Measurements from ENCODE around the gene PEX10. TPM values are rescaled to one million over a fixed set of nuclear protein-coding genes. Genes with fewer than 3 reads are reported as not detected.
A peak's percentile ranks its signal among the peaks of the same experiment; 100 is the strongest.

Gene PEX10
- total and polyA plus RNA-seq, 9 donors, result 16.3 to 20.6 (median 18.5) TPM

DNA sequence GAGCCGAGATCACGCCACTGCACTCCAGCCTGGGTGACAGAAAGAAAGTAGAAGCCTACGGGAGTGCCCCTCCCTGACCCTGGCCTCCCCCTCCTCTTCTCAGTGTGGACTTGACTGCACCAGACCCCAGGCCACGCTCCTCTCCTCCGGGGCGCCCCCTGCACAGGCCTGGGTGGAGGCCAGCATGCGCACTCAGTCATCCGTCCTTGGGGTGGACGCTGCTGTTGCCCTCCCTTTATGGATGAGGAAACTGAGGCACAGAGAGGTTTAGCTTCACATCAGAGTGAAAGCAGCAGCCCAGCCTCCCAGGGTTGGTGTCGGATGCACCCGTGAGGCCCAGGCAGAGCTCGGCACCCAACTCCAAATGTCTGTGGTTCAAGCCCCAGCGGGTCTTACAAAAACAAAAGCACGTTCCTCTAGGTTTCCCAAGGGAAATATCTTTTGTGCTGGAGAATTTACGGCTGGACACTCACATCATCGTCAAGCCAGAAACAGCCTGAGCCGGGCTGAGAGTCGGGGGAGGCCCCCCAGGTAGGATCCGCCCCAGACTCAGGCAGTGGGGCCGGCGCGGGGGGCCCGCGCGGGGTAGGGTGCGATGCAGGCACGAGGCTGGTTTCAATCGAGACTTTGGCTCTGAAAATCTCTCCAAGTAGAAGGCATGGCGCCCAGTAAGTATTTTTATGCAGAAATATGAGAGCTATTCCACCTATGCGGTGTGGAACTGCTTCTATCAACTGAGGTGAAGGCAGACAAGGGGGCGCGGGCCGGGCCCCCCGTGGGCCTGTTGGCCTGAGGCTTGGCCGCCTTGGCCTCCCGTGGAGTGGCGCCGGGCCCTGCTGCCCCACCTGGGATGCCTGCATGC is 57.6 kb downstream of the PEX10 start:
- no peaks in the 10 kb centered on the region for H3K9me3 ChIP-seq (replicated peaks; ENCODE audit: control insufficient read depth, low read depth, low read length)
- H3K27ac ChIP-seq (ENCODE audit: low read length), result peak overlapping the region; percentile 3
- H3K36me3 ChIP-seq (ENCODE audit: control insufficient read depth, insufficient read depth, low read length), result no peaks in the 10 kb centered on the region
- H3K4me3 ChIP-seq (ENCODE audit: low read length), result no peak overlapping the region
- no peaks in the 10 kb centered on the region for H3K27me3 ChIP-seq (ENCODE audit: control insufficient read depth, insufficient read depth, low read length)
- WGBS (ENCODE audit: insufficient coverage), result 36% methylated on average over 34 of the region's 38 CpGs
- DNase-seq, result no peak
- peaks cover 40% of the 10 kb centered on the region for H3K4me1 ChIP-seq (ENCODE audit: control insufficient read depth, insufficient read depth, low read length)

Other genes with a start within 250 kb of the PEX10 start
- gene FAAP20, start 217.8 kb downstream of the PEX10 start, total RNA-seq, result 17.0 TPM
- gene FAAP20, start 217.8 kb downstream of the PEX10 start, polyA plus RNA-seq (ENCODE audit: insufficient read depth in 1 of 8, insufficient read length in 8 of 8, low replicate concordance in 1 of 8), result 10 to 100 TPM; 35.0 to 56.4 (median 46.2) TPM
- 16.8 TPM for gene SKI, start 184.2 kb downstream of the PEX10 start, total RNA-seq
- gene SKI, start 184.2 kb downstream of the PEX10 start, polyA plus RNA-seq (ENCODE audit: insufficient read depth in 1 of 8, insufficient read length in 8 of 8, low replicate concordance in 1 of 8), result 10 to 100 TPM; 49.7 to 83.2 (median 66.5) TPM
- 8.0 TPM for gene MORN1, start 21.0 kb downstream of the PEX10 start, total RNA-seq
- 1 to 10 TPM; 4.3 to 9.3 (median 7.1) TPM for gene MORN1, start 21.0 kb downstream of the PEX10 start, polyA plus RNA-seq (ENCODE audit: insufficient read depth in 1 of 8, insufficient read length in 8 of 8, low replicate concordance in 1 of 8)
- 57.5 TPM for gene RER1, start 20.7 kb downstream of the PEX10 start, total RNA-seq
- gene RER1, start 20.7 kb downstream of the PEX10 start, polyA plus RNA-seq (ENCODE audit: insufficient read depth in 1 of 8, insufficient read length in 8 of 8, low replicate concordance in 1 of 8), result 10 to 100 TPM; 66.7 to 86.6 (median 72.1) TPM
- gene PLCH2, start 63.7 kb upstream of the PEX10 start, total RNA-seq, result 0.35 TPM
- 1 to 10 TPM in 3 of 8 donors, under 1 TPM in 5; 0.41 to 3.4 (median 0.86) TPM for gene PLCH2, start 63.7 kb upstream of the PEX10 start, polyA plus RNA-seq (ENCODE audit: insufficient read depth in 1 of 8, insufficient read length in 8 of 8, low replicate concordance in 1 of 8)
- gene PANK4, start 114.0 kb upstream of the PEX10 start, total RNA-seq, result 19.7 TPM
- gene PANK4, start 114.0 kb upstream of the PEX10 start, polyA plus RNA-seq (ENCODE audit: insufficient read depth in 1 of 8, insufficient read length in 8 of 8, low replicate concordance in 1 of 8), result 10 to 100 TPM; 20.3 to 30.2 (median 23.7) TPM
- 0.80 TPM for gene HES5, start 117.7 kb upstream of the PEX10 start, total RNA-seq
- 1 to 10 TPM in 1 of 8 donors, under 1 TPM in 6, not detected in 1; 0.29 to 1.1 (median 0.34) TPM for gene HES5, start 117.7 kb upstream of the PEX10 start, polyA plus RNA-seq (ENCODE audit: insufficient read depth in 1 of 8, insufficient read length in 8 of 8, low replicate concordance in 1 of 8)
- 11.2 TPM for gene TNFRSF14, start 143.8 kb upstream of the PEX10 start, total RNA-seq
- gene TNFRSF14, start 143.8 kb upstream of the PEX10 start, polyA plus RNA-seq (ENCODE audit: insufficient read depth in 1 of 8, insufficient read length in 8 of 8, low replicate concordance in 1 of 8), result 10 to 100 TPM; 11.0 to 33.8 (median 15.3) TPM
- gene PRXL2B, start 174.2 kb upstream of the PEX10 start, total RNA-seq, result 8.9 TPM
- gene PRXL2B, start 174.2 kb upstream of the PEX10 start, polyA plus RNA-seq (ENCODE audit: insufficient read depth in 1 of 8, insufficient read length in 8 of 8, low replicate concordance in 1 of 8), result 10 to 100 TPM; 20.8 to 32.4 (median 24.3) TPM
- 0.31 TPM for gene MMEL1, start 220.5 kb upstream of the PEX10 start, total RNA-seq
- gene MMEL1, start 220.5 kb upstream of the PEX10 start, polyA plus RNA-seq (ENCODE audit: insufficient read depth in 1 of 8, insufficient read length in 8 of 8, low replicate concordance in 1 of 8), result 1 to 10 TPM in 3 of 8 donors, under 1 TPM in 5; 0.29 to 1.2 (median 0.66) TPM